ENCODE measurements around the gene VMO1. TPM values are rescaled to one million over a fixed set of nuclear protein-coding genes. Genes with fewer than 3 reads are reported as not detected.
A peak's percentile ranks its signal among the peaks of the same experiment; 100 is the strongest.
"Not testable (repeated sequence)": the region's sequence is repeated elsewhere in the genome, so short reads cannot be mapped to it uniquely, and the experiment has no call there.

VMO1 gene
- total RNA-seq = under 1 TPM; 0.30 TPM

GRCh38 chr17:4786106-4786511 lies at the start of gene VMO1:
VMO1 (minus strand) TSS chr17:4786364; CDS start chr17:4786352, 12 bp downstream.
- Mint-ChIP-seq H3K27ac (no peak within 1 kb of the TSS), H3K36me3 (ENCODE audit: low read depth) (no peaks in the 10 kb centered on the region), H3K9me3 (ENCODE audit: low read depth) (no peaks in the 10 kb centered on the region), H3K4me1 (peaks cover 22% of the 10 kb centered on the region), H3K27me3 (peaks cover 56% of the 10 kb centered on the region), H3K4me3 (no peak within 1 kb of the TSS)
- ChIA-PET CTCF (interaction anchor here (1.0 kb wide), 1 partner anchor 45 kb away, joined by 4 read pairs; no protein-coding TSS in a partner anchor), POLR2A (no interaction called here)
- DNase-seq (no peak), ATAC-seq (no peak)
- intact Hi-C loops (cut with DNase I, micrococcal nuclease) = loop anchor here (5.0 kb wide), 3 partner anchors 54 to 144 kb away; partner anchors contain the start of genes ALOX15 (in 1 of the 2), CHRNE (in 1 of the 2) and MED11 (in 1 of the 2)

- CTCF ChIA-PET = no interaction called here
- H3K27ac Mint-ChIP-seq = peak overlapping the region; percentile 80
- no peak for ATAC-seq
Measured at GRCh38 chr17:4834681-4835020, 48.5 kb upstream of the VMO1 start.

GRCh38 chr17:4833941-4834680 lies 47.9 kb upstream of the VMO1 start:
- POLR2A ChIA-PET = no interaction called here
- ATAC-seq (no peak), DNase-seq (peak; percentile 29)
- H3K9me3 Mint-ChIP-seq (ENCODE audit: low read depth) = no peaks in the 10 kb centered on the region
- H3K4me3 Mint-ChIP-seq = peak overlapping the region; percentile 90
- intact Hi-C loops (cut with DNase I, micrococcal nuclease) = loop anchor here (1.0 to 2.0 kb wide), 14 partner anchors 27 to 870 kb away; partner anchors contain the start of genes ARRB2 (in 2 of the 2), ATP2A3 (in 1 of the 2), C17orf107 (in 1 of the 2) and CXCL16 (in 1 of the 2)
- CTCF ChIA-PET = interaction anchor here (0.7 kb wide), 1 partner anchor 34 kb away, joined by 4 read pairs; no protein-coding TSS in a partner anchor
- H3K27ac Mint-ChIP-seq = peak overlapping the region; percentile 80
- H3K4me1 Mint-ChIP-seq = peaks cover 30% of the 10 kb centered on the region
- no peaks in the 10 kb centered on the region for H3K27me3 Mint-ChIP-seq
- H3K36me3 Mint-ChIP-seq (ENCODE audit: low read depth) = no peaks in the 10 kb centered on the region

More at GRCh38 chr17:4834681-4835020, 48.5 kb upstream of the VMO1 start:
- no peaks in the 10 kb centered on the region for H3K9me3 Mint-ChIP-seq (ENCODE audit: low read depth)
- peak overlapping the region; percentile 90 for H3K4me3 Mint-ChIP-seq
- H3K36me3 Mint-ChIP-seq (ENCODE audit: low read depth) = no peaks in the 10 kb centered on the region
- peaks cover 35% of the 10 kb centered on the region for H3K4me1 Mint-ChIP-seq
- H3K27me3 Mint-ChIP-seq = no peaks in the 10 kb centered on the region
- no peak for DNase-seq
- intact Hi-C loops (cut with DNase I, micrococcal nuclease) = loop anchor here in 1 of 2 experiments (5.0 kb wide), 1 partner anchor 48 kb away; no protein-coding TSS in a partner anchor
- POLR2A ChIA-PET = no interaction called here

GRCh38 chr17:4833178-4833940 lies 47.2 kb upstream of the VMO1 start, which contains the start of gene MINK1:
MINK1 (plus strand) TSS chr17:4833340; CDS start chr17:4833584, 244 bp downstream.
- DNase-seq (peak; percentile 92), ATAC-seq (peak; percentile 93)
- Mint-ChIP-seq H3K27ac (peak within 1 kb of the TSS; percentile 91), H3K36me3 (ENCODE audit: low read depth) (no peaks in the 10 kb centered on the region), H3K4me3 (peak within 1 kb of the TSS; percentile 90), H3K9me3 (ENCODE audit: low read depth) (no peaks in the 10 kb centered on the region), H3K4me1 (peaks cover 28% of the 10 kb centered on the region), H3K27me3 (no peaks in the 10 kb centered on the region)
- intact Hi-C loops (cut with DNase I, micrococcal nuclease) = loop anchor here (1.0 to 2.0 kb wide), 14 partner anchors 26 to 869 kb away; partner anchors contain the start of genes ARRB2 (in 2 of the 2), ATP2A3 (in 1 of the 2), C17orf107 (in 1 of the 2) and CXCL16 (in 1 of the 2)
- ChIA-PET CTCF (interaction anchor here (0.7 kb wide), 1 partner anchor 34 kb away, joined by 4 read pairs; no protein-coding TSS in a partner anchor), POLR2A (interaction anchor here (0.6 to 0.7 kb wide), 2 partner anchors 8 to 72 kb away, joined by 3 read pairs; no protein-coding TSS in a partner anchor)

- Mint-ChIP-seq H3K4me1 (peaks cover 25% of the 10 kb centered on the region), H3K27ac (peak overlapping the region; percentile 91), H3K4me3 (peak overlapping the region; percentile 90)
- H3K36me3 Mint-ChIP-seq (ENCODE audit: low read depth); DNase-seq; H3K9me3 Mint-ChIP-seq (ENCODE audit: low read depth); H3K27me3 Mint-ChIP-seq; CTCF ChIA-PET: not testable (repeated sequence)
- POLR2A ChIA-PET = interaction anchor here (0.6 to 0.7 kb wide), 2 partner anchors 8 to 72 kb away, joined by 3 read pairs; no protein-coding TSS in a partner anchor
- ATAC-seq = peak; percentile 14
- intact Hi-C loops (cut with DNase I, micrococcal nuclease) = loop anchor here (1.0 to 2.0 kb wide), 14 partner anchors 26 to 869 kb away; partner anchors contain the start of genes ARRB2 (in 2 of the 2), ATP2A3 (in 1 of the 2), C17orf107 (in 1 of the 2) and CXCL16 (in 1 of the 2)
Measured at GRCh38 chr17:4832829-4833177, 46.6 kb upstream of the VMO1 start.

- no peaks in the 10 kb centered on the region for H3K9me3 Mint-ChIP-seq (ENCODE audit: low read depth)
- H3K27me3 Mint-ChIP-seq = no peaks in the 10 kb centered on the region
- DNase-seq = no peak
- H3K36me3 Mint-ChIP-seq (ENCODE audit: low read depth) = no peaks in the 10 kb centered on the region
- ATAC-seq = no peak
- ChIA-PET CTCF (no interaction called here), POLR2A (no interaction called here)
- intact Hi-C loops (cut with DNase I, micrococcal nuclease) = no loop called here
- no peak overlapping the region for H3K27ac Mint-ChIP-seq
- no peaks in the 10 kb centered on the region for H3K4me1 Mint-ChIP-seq
- no peak overlapping the region for H3K4me3 Mint-ChIP-seq
Measured at GRCh38 chr17:4827399-4827798, 41.2 kb upstream of the VMO1 start.

GRCh38 chr17:4823373-4824089 lies 37.4 kb upstream of the VMO1 start:
- ATAC-seq (no peak), DNase-seq (no peak)
- CTCF ChIA-PET = interaction anchor here (0.6 to 0.7 kb wide), 3 partner anchors 35 to 179 kb away, joined by 3 read pairs; no protein-coding TSS in a partner anchor
- peaks cover 2% of the 10 kb centered on the region for H3K36me3 Mint-ChIP-seq (ENCODE audit: low read depth)
- H3K27ac Mint-ChIP-seq = no peak overlapping the region
- H3K9me3 Mint-ChIP-seq (ENCODE audit: low read depth) = no peaks in the 10 kb centered on the region
- H3K4me1 Mint-ChIP-seq = no peaks in the 10 kb centered on the region
- intact Hi-C loops (cut with DNase I, micrococcal nuclease) = no loop called here
- H3K4me3 Mint-ChIP-seq = no peak overlapping the region
- POLR2A ChIA-PET = no interaction called here
- H3K27me3 Mint-ChIP-seq = no peaks in the 10 kb centered on the region

GRCh38 chr17:4822835-4823234 lies 36.7 kb upstream of the VMO1 start:
- Mint-ChIP-seq H3K36me3 (ENCODE audit: low read depth) (peaks cover 2% of the 10 kb centered on the region), H3K9me3 (ENCODE audit: low read depth) (no peaks in the 10 kb centered on the region), H3K4me1 (no peaks in the 10 kb centered on the region), H3K27me3 (no peaks in the 10 kb centered on the region), H3K27ac (no peak overlapping the region), H3K4me3 (no peak overlapping the region)
- no peak for DNase-seq
- no peak for ATAC-seq
- ChIA-PET CTCF (interaction anchor here (0.5 to 0.7 kb wide), 2 partner anchors 114 to 180 kb away, joined by 3 read pairs; no protein-coding TSS in a partner anchor), POLR2A (no interaction called here)
- intact Hi-C loops (cut with DNase I, micrococcal nuclease) = no loop called here

GRCh38 chr17:4818276-4818675 lies 32.1 kb upstream of the VMO1 start:
- Mint-ChIP-seq H3K27ac (no peak overlapping the region), H3K9me3 (ENCODE audit: low read depth) (no peaks in the 10 kb centered on the region), H3K4me3 (no peak overlapping the region), H3K27me3 (no peaks in the 10 kb centered on the region), H3K36me3 (ENCODE audit: low read depth) (peaks cover 9% of the 10 kb centered on the region), H3K4me1 (no peaks in the 10 kb centered on the region)
- ATAC-seq (no peak), DNase-seq (no peak)
- ChIA-PET POLR2A (no interaction called here), CTCF (no interaction called here)
- intact Hi-C loops (cut with DNase I, micrococcal nuclease) = no loop called here

DNA sequence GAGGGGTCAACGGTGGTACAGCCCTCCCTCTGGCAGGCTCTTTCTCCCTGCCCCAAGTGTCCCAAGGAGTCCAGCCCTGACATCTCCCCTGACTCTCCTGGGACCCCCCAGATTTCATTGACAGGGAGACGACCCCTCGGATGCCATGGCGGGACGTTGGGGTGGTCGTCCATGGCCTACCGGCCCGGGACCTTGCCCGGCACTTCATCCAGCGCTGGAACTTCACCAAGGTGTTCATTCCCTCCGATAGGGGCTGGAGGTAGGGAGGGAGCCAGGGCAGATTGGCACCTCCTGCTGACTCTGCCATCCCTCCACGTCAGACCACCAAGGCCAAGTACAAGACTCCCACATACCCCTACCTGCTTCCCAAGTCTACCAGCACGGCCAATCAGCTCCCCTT lies 30.7 kb upstream of the VMO1 start:
- CTCF ChIA-PET = no interaction called here

More for the DNA sequence above, 30.7 kb upstream of the VMO1 start:
- H3K36me3 Mint-ChIP-seq (ENCODE audit: low read depth) = peaks cover 9% of the 10 kb centered on the region
- H3K27me3 Mint-ChIP-seq = no peaks in the 10 kb centered on the region
- ATAC-seq (no peak), DNase-seq (no peak)
- POLR2A ChIA-PET = no interaction called here
- no peak overlapping the region for H3K27ac Mint-ChIP-seq
- H3K9me3 Mint-ChIP-seq (ENCODE audit: low read depth) = no peaks in the 10 kb centered on the region
- no peaks in the 10 kb centered on the region for H3K4me1 Mint-ChIP-seq
- intact Hi-C loops (cut with DNase I, micrococcal nuclease) = no loop called here
- no peak overlapping the region for H3K4me3 Mint-ChIP-seq
